Measurements from ENCODE around the gene NTM.

GRCh38 chr11:131645237-131645636, 274.8 kb downstream of the NTM start:
- TF ChIP-seq, protein P1, sequence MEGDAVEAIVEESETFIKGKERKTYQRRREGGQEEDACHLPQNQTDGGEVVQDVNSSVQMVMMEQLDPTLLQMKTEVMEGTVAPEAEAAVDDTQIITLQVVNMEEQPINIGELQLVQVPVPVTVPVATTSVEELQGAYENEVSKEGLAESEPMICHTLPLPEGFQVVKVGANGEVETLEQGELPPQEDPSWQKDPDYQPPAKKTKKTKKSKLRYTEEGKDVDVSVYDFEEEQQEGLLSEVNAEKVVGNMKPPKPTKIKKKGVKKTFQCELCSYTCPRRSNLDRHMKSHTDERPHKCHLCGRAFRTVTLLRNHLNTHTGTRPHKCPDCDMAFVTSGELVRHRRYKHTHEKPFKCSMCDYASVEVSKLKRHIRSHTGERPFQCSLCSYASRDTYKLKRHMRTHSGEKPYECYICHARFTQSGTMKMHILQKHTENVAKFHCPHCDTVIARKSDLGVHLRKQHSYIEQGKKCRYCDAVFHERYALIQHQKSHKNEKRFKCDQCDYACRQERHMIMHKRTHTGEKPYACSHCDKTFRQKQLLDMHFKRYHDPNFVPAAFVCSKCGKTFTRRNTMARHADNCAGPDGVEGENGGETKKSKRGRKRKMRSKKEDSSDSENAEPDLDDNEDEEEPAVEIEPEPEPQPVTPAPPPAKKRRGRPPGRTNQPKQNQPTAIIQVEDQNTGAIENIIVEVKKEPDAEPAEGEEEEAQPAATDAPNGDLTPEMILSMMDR (IDR thresholded peaks at IDR 0.05), result no peak
- TF ChIP-seq POLR2A (IDR thresholded peaks at IDR 0.05), result no peak

Data from adrenal gland (tissue), 5 donors.